GM20000 (cell line): Measurements from ENCODE around the gene ME3.

Experiments
- DNase-seq: peaks from one replicate; pipeline ENCODE4 v3.0.0; 2012; ENCODE audit warnings: low spot score
- CTCF ChIP-seq: IDR thresholded peaks from 2 replicates; pipeline ENCODE4 v1.5.1; 2012; ENCODE audit warnings: mild to moderate bottlenecking, control low read depth; ENCODE audit errors: extremely low read depth, missing control alignments

Gene ME3

GRCh38 chr11:86587264-86588193 lies 84.9 kb downstream of the ME3 start:
- TF ChIP-seq CTCF, result no peak
- DNase-seq, result no peak

- TF ChIP-seq CTCF, result no peak
- no peak for DNase-seq
These were observed 86.1 kb downstream of the ME3 start for GRCh38 chr11:86586307-86586706.

GRCh38 chr11:86582898-86583297 lies 89.5 kb downstream of the ME3 start:
- no peak for DNase-seq
- no peak for TF ChIP-seq CTCF

- DNase-seq, result no peak
- no peak for TF ChIP-seq CTCF
These were observed 91.9 kb downstream of the ME3 start for GRCh38 chr11:86580535-86580934.

GRCh38 chr11:86579406-86579731 lies 93.0 kb downstream of the ME3 start:
- no peak for TF ChIP-seq CTCF
- DNase-seq, result no peak

- TF ChIP-seq CTCF, result no peak
- no peak for DNase-seq
These were observed 93.5 kb downstream of the ME3 start for GRCh38 chr11:86578727-86579405.

- no peak for DNase-seq
- no peak for TF ChIP-seq CTCF
These were observed 94.5 kb downstream of the ME3 start for GRCh38 chr11:86577644-86578636.
